Smooth muscle cell (in vitro differentiated cells): ENCODE data around the gene TMEM53. TPM values are rescaled to one million over a fixed set of nuclear protein-coding genes. Genes with fewer than 3 reads are reported as not detected.
A peak's percentile ranks its signal among the peaks of the same experiment; 100 is the strongest.

Experiments used
- DNase-seq: peaks from one replicate; lab custom pipeline; 2025; ENCODE audit not compliant: unreplicated experiment; lab: John Stamatoyannopoulos, UW
- H2AFZ ChIP-seq: fragments of 200-600 bp; sonication (generic); 2 replicates; pipeline ENCODE4 v1.6.0; 2016; ENCODE audit warnings: antibody characterized with exemption, low read depth, mild to moderate bottlenecking
- H3F3A ChIP-seq: fragments of 200-600 bp; sonication (generic); 2 replicates; pipeline ENCODE4 v1.6.0; 2017; ENCODE audit warnings: antibody characterized with exemption, low read depth
- H3K27ac ChIP-seq: fragments of 200-600 bp; sonication (generic); 2 replicates; pipeline ENCODE4 v1.5.1; 2016; ENCODE audit warnings: low read depth, mild to moderate bottlenecking
- H3K27me3 ChIP-seq: fragments of 200-600 bp; sonication (generic); 2 replicates; pipeline ENCODE4 v1.6.1; 2016; ENCODE audit warnings: low read depth, mild to moderate bottlenecking
- H3K36me3 ChIP-seq: fragments of 200-600 bp; sonication (generic); 2 replicates; pipeline ENCODE4 v1.5.1; 2016; ENCODE audit warnings: low read depth
- H3K4me1 ChIP-seq: fragments of 200-600 bp; sonication (generic); 2 replicates; pipeline ENCODE4 v1.5.1; 2016; ENCODE audit warnings: low read depth
- H3K4me2 ChIP-seq: fragments of 200-600 bp; sonication (generic); 2 replicates; pipeline ENCODE4 v1.6.0; 2016; ENCODE audit warnings: mild to moderate bottlenecking
- H3K4me3 ChIP-seq: fragments of 200-600 bp; sonication (generic); 2 replicates; pipeline ENCODE4 v1.5.1; 2016; ENCODE audit warnings: mild to moderate bottlenecking
- H3K79me2 ChIP-seq: fragments of 200-600 bp; sonication (generic); 2 replicates; pipeline ENCODE4 v1.6.0; 2016; ENCODE audit warnings: low read depth, mild to moderate bottlenecking
- H3K9ac ChIP-seq: fragments of 200-600 bp; sonication (generic); 2 replicates; pipeline ENCODE4 v1.6.0; 2016; ENCODE audit warnings: low read depth
- H3K9me3 ChIP-seq: fragments of 200-600 bp; sonication (generic); replicated peaks from 2 replicates; pipeline ENCODE4 v1.5.1; 2016; ENCODE audit warnings: low read depth
- H4K20me1 ChIP-seq: fragments of 200-600 bp; sonication (generic); 2 replicates; pipeline ENCODE4 v1.6.0; 2016; ENCODE audit warnings: low read depth
- CTCF ChIP-seq: fragments of 200-600 bp; sonication (generic); IDR thresholded peaks from 2 replicates; pipeline ENCODE4 v1.5.1; 2017; ENCODE audit warnings: borderline replicate concordance, mild to moderate bottlenecking, antibody characterized with exemption; ENCODE audit not compliant: insufficient read depth, poor library complexity, severe bottlenecking
- WGBS: methylation state at CpG from one replicate; pipeline ENCODE4 v1.1.7; 2016; ENCODE audit warnings: low lambda C conversion rate; 5-methylcytosine and 5-hydroxymethylcytosine counted together
- polyA plus RNA-seq: library from polyadenylated mRNA; unstranded; fragments of >200 nt; fragmentation: Nextera tagmentation; extraction: Ambion mirVana; gene quantifications from 2 replicates; pipeline ENCODE4 v1.2.1, GENCODE V29; 2016
- total RNA-seq: library from RNA; depleted of rRNA; stranded (reverse); fragments of >200 nt; gene quantifications from 2 replicates; pipeline ENCODE4 v1.2.3, GENCODE V29; 2014

Gene TMEM53
- total and polyA plus RNA-seq, 2 experiments from 2014 or later = 8.1 to 15.5 TPM

GRCh38 chr1:44635439-44635838 is 38.8 kb downstream of the TMEM53 start:
- no peak overlapping the region for H3K9ac ChIP-seq

GRCh38 chr1:44634606-44635189 is 39.6 kb downstream of the TMEM53 start:
- Histone ChIP-seq H2AFZ (no peak overlapping the region), H3K9ac (no peak overlapping the region), H3K4me1 (peaks cover 21% of the 10 kb centered on the region), H3K36me3 (no peaks in the 10 kb centered on the region), H3K27ac (no peak overlapping the region), H3K79me2 (peaks cover 17% of the 10 kb centered on the region), H3K9me3 (no peaks in the 10 kb centered on the region), H3K27me3 (no peaks in the 10 kb centered on the region), H3K4me3 (no peak overlapping the region), H4K20me1 (peaks cover 14% of the 10 kb centered on the region), H3K4me2 (no peak overlapping the region), H3F3A (no peaks in the 10 kb centered on the region)
- DNase-seq = no peak
- no peak for TF ChIP-seq CTCF
- 95% methylated on average over 3 of the region's 3 CpGs for WGBS

More at GRCh38 chr1:44635439-44635838, 38.8 kb downstream of the TMEM53 start:
- Histone ChIP-seq H3K4me1 (peaks cover 21% of the 10 kb centered on the region), H3K4me3 (no peak overlapping the region), H4K20me1 (peaks cover 14% of the 10 kb centered on the region), H3K27me3 (no peaks in the 10 kb centered on the region), H3K36me3 (no peaks in the 10 kb centered on the region), H3K9me3 (no peaks in the 10 kb centered on the region), H3F3A (no peaks in the 10 kb centered on the region), H3K4me2 (no peak overlapping the region), H3K79me2 (peaks cover 17% of the 10 kb centered on the region), H2AFZ (no peak overlapping the region), H3K27ac (no peak overlapping the region)
- 98% methylated on average over 9 of the region's 9 CpGs for WGBS
- no peak for DNase-seq
- TF ChIP-seq CTCF = no peak

- Histone ChIP-seq H3K27me3 (no peaks in the 10 kb centered on the region), H4K20me1 (peaks cover 14% of the 10 kb centered on the region), H3K36me3 (no peaks in the 10 kb centered on the region), H3K9me3 (no peaks in the 10 kb centered on the region), H2AFZ (peak overlapping the region; percentile 98), H3K27ac (peak overlapping the region; percentile 74), H3K4me1 (peaks cover 21% of the 10 kb centered on the region), H3K79me2 (peaks cover 17% of the 10 kb centered on the region), H3K4me3 (peak overlapping the region; percentile 60), H3K9ac (peak overlapping the region; percentile 82), H3K4me2 (peak overlapping the region; percentile 92), H3F3A (no peaks in the 10 kb centered on the region)
- whole genome bisulfite sequencing = 11% methylated on average over 9 of the region's 9 CpGs
- DNase-seq = no peak
- no peak for TF ChIP-seq CTCF
Observed at GRCh38 chr1:44632598-44632997, 41.7 kb downstream of the TMEM53 start.
